ENCODE data around the gene HNRNPA3. TPM values are rescaled to one million over a fixed set of nuclear protein-coding genes. Genes with fewer than 3 reads are reported as not detected.

The HNRNPA3 gene
- total RNA-seq, 1 donor from 2014 or later: 107 TPM

DNA sequence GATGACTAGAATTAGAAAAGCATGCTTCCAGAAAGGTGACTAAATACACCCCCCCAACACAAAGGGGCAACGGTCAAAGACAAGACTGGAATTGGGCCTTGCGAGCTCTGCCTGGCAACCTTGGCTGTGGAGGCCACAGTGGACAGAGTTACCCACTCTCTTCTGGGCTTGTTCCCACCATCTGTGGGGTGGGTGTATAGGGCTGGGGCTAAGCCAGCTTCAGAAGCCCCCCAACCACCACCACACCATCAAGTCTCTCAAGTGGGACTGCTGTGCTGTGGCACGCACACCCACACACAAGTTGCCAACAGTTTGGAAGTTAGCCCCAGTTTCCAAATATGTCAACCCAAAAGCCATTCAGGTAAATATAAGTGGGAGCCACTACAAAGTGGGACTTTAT is 44.1 kb downstream of the HNRNPA3 start:
- Mint-ChIP-seq H3K4me1 (peaks cover 11% of the 10 kb centered on the region), H3K4me3 (no peak overlapping the region), H3K9me3 (peaks cover 17% of the 10 kb centered on the region), H3K36me3 (peaks cover 30% of the 10 kb centered on the region), H3K27ac (no peak overlapping the region), H3K27me3 (ENCODE audit: insufficient read depth, low read depth) (no peaks in the 10 kb centered on the region)
- no peaks in the 10 kb centered on the region for H3K36me3 ChIP-seq
- peaks cover 6% of the 10 kb centered on the region for H3K9me3 ChIP-seq (ENCODE audit: low read depth)
- H3K9ac ChIP-seq: no peak overlapping the region
- peaks cover 8% of the 10 kb centered on the region for H3F3A ChIP-seq (ENCODE audit: low read depth)
- H3K4me1 ChIP-seq: peaks cover 17% of the 10 kb centered on the region
- no peak overlapping the region for H3K4me3 ChIP-seq
- peaks cover 15% of the 10 kb centered on the region for H4K20me1 ChIP-seq (ENCODE audit: low read depth)
- no peak for TF ChIP-seq EZH2 (IDR thresholded peaks at IDR 0.05)
- no peak for TF ChIP-seq CTCF (IDR thresholded peaks at IDR 0.05)
- TF ChIP-seq EZH2phosphoT487 (IDR thresholded peaks at IDR 0.05): no peak
- no peak overlapping the region for H2AFZ ChIP-seq (replicated peaks)
- no peaks in the 10 kb centered on the region for H3K27me3 ChIP-seq
- H3K4me2 ChIP-seq: no peak overlapping the region
- DNase-seq (ENCODE audit: low spot score): no peak
- H3K27ac ChIP-seq: no peak overlapping the region
- H3K79me2 ChIP-seq (ENCODE audit: low read depth): peaks cover 95% of the 10 kb centered on the region

- peaks cover 6% of the 10 kb centered on the region for H3K9me3 ChIP-seq (ENCODE audit: low read depth)
- no peak for TF ChIP-seq CTCF (IDR thresholded peaks at IDR 0.05)
- no peak for TF ChIP-seq EZH2 (IDR thresholded peaks at IDR 0.05)
- no peak for TF ChIP-seq EZH2phosphoT487 (IDR thresholded peaks at IDR 0.05)
- H3K9ac ChIP-seq: no peak overlapping the region
- no peak overlapping the region for H3K27ac Mint-ChIP-seq
- H3K9me3 Mint-ChIP-seq: peaks cover 17% of the 10 kb centered on the region
- H3K4me1 ChIP-seq: peaks cover 20% of the 10 kb centered on the region
- H3F3A ChIP-seq (ENCODE audit: low read depth): peaks cover 8% of the 10 kb centered on the region
- no peaks in the 10 kb centered on the region for H3K27me3 ChIP-seq
- H3K4me3 ChIP-seq: no peak overlapping the region
- DNase-seq (ENCODE audit: low spot score): no peak
- no peaks in the 10 kb centered on the region for H3K36me3 ChIP-seq
- no peak overlapping the region for H3K27ac ChIP-seq
- H4K20me1 ChIP-seq (ENCODE audit: low read depth): peaks cover 15% of the 10 kb centered on the region
- H3K4me3 Mint-ChIP-seq: no peak overlapping the region
- no peaks in the 10 kb centered on the region for H3K27me3 Mint-ChIP-seq (ENCODE audit: insufficient read depth, low read depth)
- peaks cover 95% of the 10 kb centered on the region for H3K79me2 ChIP-seq (ENCODE audit: low read depth)
- peaks cover 25% of the 10 kb centered on the region for H3K36me3 Mint-ChIP-seq
- no peak overlapping the region for H2AFZ ChIP-seq (replicated peaks)
- peaks cover 19% of the 10 kb centered on the region for H3K4me1 Mint-ChIP-seq
- H3K4me2 ChIP-seq: no peak overlapping the region
Measured at GRCh38 chr2:177257471-177257870, 44.9 kb downstream of the HNRNPA3 start.

DNA sequence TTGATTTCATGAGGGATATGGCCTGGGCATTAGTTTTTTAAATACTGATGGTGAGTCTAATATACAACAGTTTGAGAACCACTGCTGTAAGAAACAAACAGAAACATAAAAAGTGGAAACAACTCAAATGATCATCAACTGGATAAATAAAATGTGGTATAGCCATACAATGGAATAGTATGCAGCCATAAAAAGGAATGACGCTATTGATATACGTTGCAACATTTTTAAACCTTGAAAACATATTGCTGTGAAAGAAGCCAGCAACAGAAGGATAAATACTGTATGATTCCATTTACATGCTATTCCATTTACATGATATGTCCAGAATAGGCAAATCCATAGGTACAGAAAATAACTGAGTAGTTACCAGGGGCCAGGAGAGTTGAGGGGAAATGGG is 45.5 kb downstream of the HNRNPA3 start:
- Histone ChIP-seq H3K9me3 (ENCODE audit: low read depth) (peaks cover 6% of the 10 kb centered on the region), H3K4me3 (no peak overlapping the region), H3K27me3 (no peaks in the 10 kb centered on the region), H4K20me1 (ENCODE audit: low read depth) (peaks cover 20% of the 10 kb centered on the region), H3F3A (ENCODE audit: low read depth) (peaks cover 11% of the 10 kb centered on the region), H2AFZ (replicated peaks) (no peak overlapping the region), H3K4me2 (no peak overlapping the region), H3K9ac (no peak overlapping the region), H3K27ac (no peak overlapping the region), H3K79me2 (ENCODE audit: low read depth) (peaks cover 95% of the 10 kb centered on the region), H3K4me1 (peaks cover 26% of the 10 kb centered on the region), H3K36me3 (no peaks in the 10 kb centered on the region)
- Mint-ChIP-seq H3K4me1 (peaks cover 22% of the 10 kb centered on the region), H3K27ac (no peak overlapping the region), H3K27me3 (ENCODE audit: insufficient read depth, low read depth) (no peaks in the 10 kb centered on the region), H3K36me3 (peaks cover 23% of the 10 kb centered on the region), H3K9me3 (peaks cover 17% of the 10 kb centered on the region), H3K4me3 (no peak overlapping the region)
- no peak for DNase-seq (ENCODE audit: low spot score)
- TF ChIP-seq EZH2 (IDR thresholded peaks at IDR 0.05) (no peak), EZH2phosphoT487 (IDR thresholded peaks at IDR 0.05) (no peak), CTCF (IDR thresholded peaks at IDR 0.05) (no peak)
